NCI-H2227 (cell line): ENCODE measurements around the gene RXRA.

ENCODE experiments used
- DNase-seq: peaks from one replicate; lab custom pipeline; 2025; ENCODE audit not compliant: unreplicated experiment; lab: John Stamatoyannopoulos, UW

The RXRA gene

GRCh38 chr9:134427153-134427782, 101.0 kb downstream of the RXRA start:
- no peak for DNase-seq

- no peak for DNase-seq
Measured at GRCh38 chr9:134428559-134428958, 102.3 kb downstream of the RXRA start.

GRCh38 chr9:134429007-134429406, 102.8 kb downstream of the RXRA start:
- no peak for DNase-seq

- DNase-seq: no peak
Measured at GRCh38 chr9:134429481-134429880, 103.2 kb downstream of the RXRA start.

- no peak for DNase-seq
Measured at GRCh38 chr9:134431095-134431494, 104.8 kb downstream of the RXRA start.

GRCh38 chr9:134431626-134432025, 105.4 kb downstream of the RXRA start:
- no peak for DNase-seq

- DNase-seq: no peak
Measured at GRCh38 chr9:134432471-134432870, 106.2 kb downstream of the RXRA start.

- no peak for DNase-seq
Measured at GRCh38 chr9:134433101-134433500, 106.8 kb downstream of the RXRA start.

- no peak for DNase-seq
Measured at GRCh38 chr9:134433909-134434882, 107.9 kb downstream of the RXRA start.

GRCh38 chr9:134434894-134435506, 108.7 kb downstream of the RXRA start:
- no peak for DNase-seq

- DNase-seq: no peak
Measured at GRCh38 chr9:134435550-134436378, 109.5 kb downstream of the RXRA start.

GRCh38 chr9:134436379-134436762, 110.1 kb downstream of the RXRA start:
- DNase-seq: no peak

- no peak for DNase-seq
Measured at GRCh38 chr9:134436911-134437310, 110.7 kb downstream of the RXRA start.

GRCh38 chr9:134437403-134438194, 111.3 kb downstream of the RXRA start:
- no peak for DNase-seq

- no peak for DNase-seq
Measured at GRCh38 chr9:134438195-134438788, 112.0 kb downstream of the RXRA start.

GRCh38 chr9:134439368-134439784, 113.1 kb downstream of the RXRA start:
- no peak for DNase-seq

- DNase-seq: no peak
Measured at GRCh38 chr9:134440636-134441226, 114.5 kb downstream of the RXRA start.

GRCh38 chr9:134441227-134442084, 115.2 kb downstream of the RXRA start:
- no peak for DNase-seq
